Measurements from ENCODE around the gene CCHCR1.

Gene CCHCR1

DNA sequence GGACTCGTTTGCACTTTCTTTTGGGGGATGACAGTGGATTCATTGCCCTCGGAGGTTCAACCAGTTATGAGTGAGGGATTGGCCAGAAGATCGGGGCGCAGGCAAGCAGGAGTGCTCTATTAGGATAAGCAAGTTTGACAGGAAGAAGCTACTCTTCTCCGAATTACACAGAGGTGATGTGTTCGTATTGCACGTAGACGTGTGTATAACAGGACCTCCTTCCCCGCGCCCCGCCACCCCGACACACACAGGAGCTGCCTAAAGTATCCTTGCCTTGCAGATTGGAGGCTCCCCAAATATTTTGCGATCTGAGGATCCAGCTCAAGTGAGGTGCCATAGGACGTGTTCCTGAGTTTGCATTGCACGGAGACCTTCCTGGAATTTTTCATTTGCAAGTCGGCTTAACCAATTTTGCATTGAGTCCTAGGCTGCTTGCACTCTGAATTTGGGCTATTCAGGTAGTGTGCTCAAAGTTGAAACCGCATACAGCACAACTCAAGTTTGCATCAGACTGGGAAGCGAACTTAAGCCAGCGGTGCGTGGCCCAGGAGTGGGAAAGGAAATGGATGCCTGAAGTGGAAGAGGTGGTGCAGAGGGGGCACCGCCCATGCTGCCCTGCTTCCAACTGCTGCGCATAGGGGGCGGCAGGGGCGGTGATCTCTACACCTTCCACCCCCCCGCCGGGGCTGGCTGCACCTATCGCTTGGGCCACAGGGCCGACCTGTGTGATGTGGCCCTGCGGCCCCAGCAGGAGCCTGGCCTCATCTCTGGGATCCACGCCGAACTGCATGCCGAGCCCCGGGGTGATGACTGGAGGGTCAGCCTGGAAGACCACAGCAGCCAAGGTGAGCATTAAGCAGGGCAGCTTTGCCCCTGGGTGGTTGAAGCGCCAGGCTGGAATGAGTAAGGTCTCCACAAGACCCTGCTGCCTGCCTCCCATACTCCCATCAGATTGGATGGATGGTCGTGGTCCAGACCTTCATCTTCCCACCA lies 1.6 kb upstream of the CCHCR1 start:
- DNase-seq, result no peak

DNA sequence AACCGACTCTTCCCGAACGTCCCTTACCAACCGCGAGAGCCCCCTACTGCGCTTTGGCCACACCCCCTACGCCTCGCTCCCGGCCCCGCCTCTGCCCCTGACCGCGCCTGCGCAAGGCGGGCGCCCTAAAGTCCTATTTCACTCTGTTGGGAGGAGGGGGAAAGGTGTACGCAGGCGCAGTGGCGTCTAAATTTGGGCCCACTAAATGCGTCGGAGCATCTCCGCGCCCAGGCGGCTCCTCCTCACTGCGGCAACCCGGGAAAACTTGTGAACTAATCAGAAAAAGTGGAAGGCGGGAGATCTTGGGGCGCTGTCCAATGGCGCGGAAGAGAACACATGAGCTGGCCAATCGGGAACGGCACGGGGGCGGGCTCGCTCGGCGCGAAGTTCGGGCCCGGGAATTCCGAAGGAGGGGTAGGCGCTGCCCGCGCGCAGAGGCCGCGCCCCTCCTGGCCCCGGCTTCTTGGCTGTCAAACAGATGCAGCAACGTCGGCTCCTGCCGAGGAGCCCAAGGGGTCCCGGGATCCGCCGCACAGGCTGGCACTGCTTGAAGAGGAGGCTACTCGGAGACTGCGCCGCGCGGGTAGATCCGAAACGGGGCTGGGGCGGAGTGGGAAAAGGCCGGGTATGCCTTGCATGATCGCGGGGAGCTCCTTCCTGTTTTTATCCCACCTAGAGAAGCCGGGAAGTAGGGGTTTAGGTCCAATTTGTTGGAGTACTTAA lies 699 bp upstream of the CCHCR1 start, which contains the start of gene TCF19:
TCF19 (plus strand) TSS at position 450 of the 723 bp plus-strand sequence. CDS start 881 bp downstream, outside the sequence.
- peak; percentile 99 for DNase-seq

GRCh38 chr6:31156641-31157040 lies 961 bp downstream of the CCHCR1 start:
- no peak for DNase-seq

GRCh38 chr6:31154436-31154835 lies 3.2 kb downstream of the CCHCR1 start:
- DNase-seq, result no peak

DNA sequence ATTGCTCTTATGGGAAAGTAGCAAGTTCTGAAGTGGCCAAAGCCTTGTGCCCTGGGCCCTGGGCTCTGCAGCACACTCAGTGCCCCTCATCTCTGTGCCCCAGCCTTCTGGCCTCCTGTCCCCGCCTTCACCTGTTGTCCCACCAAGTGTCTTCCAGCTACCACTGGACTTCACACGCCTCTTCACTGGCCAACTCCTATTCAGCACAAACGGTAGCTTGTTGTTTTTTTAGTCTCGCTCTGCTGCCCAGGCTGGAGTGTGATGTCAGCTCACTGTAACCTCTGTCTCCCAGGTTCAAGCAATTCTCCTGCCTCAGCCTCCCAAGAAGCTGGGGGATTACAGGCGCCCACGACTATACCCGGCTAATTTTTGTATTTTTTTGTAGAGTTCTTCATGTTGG lies 4.8 kb downstream of the CCHCR1 start:
- DNase-seq, result no peak

- no peak for DNase-seq
These were observed 7.7 kb downstream of the CCHCR1 start for GRCh38 chr6:31149827-31150447.

DNA sequence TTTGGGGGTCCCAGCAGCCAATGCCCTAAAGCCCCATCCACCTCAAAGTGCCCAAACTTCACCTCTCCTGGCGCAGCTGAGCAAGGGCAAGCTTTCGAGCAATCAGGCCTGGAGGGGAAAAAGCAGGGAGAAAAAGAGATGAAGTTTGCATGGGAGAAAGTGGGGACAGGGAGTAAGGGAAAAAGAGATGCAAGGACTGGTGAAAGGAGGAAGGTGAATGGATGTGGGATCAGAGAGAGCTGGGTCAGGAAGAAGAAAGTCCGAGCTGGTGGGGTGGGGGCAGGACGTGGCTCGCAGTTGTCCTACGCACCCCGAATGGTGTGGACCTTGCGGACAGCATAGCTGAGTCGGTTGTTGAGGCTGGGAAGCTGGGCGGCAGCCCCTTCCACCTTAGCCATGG lies 12.2 kb downstream of the CCHCR1 start:
- DNase-seq, result no peak

- DNase-seq, result no peak
These were observed 12.6 kb downstream of the CCHCR1 start for GRCh38 chr6:31144970-31145340.

DNA sequence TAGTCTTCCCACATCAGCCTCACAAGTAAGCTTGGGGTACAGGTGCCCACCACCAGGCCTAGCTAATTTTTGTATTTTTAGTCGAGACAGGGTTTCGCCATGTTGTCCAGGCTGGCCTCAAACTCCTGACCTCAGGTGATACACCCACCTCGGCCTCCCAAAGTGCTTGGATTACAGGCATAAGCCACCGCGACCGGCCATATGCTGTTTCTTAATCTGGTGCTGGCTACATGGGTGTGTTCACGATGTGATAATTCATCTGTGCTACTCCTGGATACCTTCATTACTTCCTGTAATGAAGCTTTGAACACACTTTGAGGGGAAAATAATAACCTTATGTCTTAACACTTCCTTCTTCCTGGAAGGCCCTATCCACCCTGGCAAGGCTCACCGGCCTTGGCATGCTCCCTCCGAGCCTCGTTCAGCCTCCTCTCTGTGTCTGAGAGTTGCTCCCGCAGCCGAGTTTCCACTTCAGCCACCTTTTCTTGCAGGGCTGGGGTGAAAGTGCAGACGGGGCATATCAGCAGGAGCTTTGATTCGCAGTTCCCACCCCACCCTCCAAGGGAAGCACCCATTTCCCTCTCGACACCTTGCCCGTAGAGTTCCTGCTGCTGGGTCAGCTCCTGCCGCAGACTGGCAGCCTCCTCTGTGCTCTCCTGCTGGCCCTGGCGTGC lies 13.2 kb downstream of the CCHCR1 start:
- DNase-seq, result no peak

DNA sequence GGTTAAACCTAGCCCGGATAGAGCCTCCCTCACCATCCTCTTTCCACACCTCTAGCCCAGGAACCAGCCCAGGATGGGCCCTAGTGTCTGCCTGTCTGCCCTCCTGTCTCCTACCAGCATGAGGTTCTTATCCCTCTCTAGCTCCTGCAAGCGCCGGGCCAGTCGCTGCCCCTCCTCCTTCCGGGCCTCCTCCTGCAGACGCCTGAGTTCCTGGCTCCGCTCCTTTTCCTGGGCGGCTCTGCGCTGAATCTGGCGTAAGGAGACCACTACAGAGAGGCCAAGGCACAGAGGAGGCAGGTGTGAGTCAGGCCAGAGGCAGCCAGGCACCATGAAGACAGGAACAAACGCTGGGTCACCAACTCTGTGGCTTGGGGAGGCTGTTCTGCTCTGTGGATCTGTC lies 14.5 kb downstream of the CCHCR1 start:
- DNase-seq, result peak; percentile 56

- no peak for DNase-seq
These were observed 15.2 kb downstream of the CCHCR1 start for GRCh38 chr6:31142361-31142761.

DNA sequence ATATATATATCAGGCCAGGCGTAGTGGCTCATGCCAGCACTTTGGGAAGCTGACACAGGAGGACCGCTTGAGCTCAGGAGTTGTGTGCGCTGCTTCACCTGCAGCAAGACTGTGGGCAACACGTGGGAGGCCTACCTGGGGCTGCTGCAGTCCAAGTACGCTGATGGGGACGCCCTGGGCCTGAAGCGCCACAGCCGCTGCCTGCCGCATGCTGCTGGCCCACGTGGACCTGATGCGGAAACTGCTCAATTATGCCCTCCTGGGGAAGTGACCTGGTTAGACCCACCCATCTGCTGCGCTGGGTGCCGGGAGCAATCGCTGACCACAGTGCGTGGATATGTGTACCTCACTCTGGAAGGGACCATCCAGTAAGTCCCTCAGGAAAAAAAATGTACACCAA lies 17.0 kb downstream of the CCHCR1 start:
- no peak for DNase-seq

- DNase-seq, result no peak
These were observed 18.0 kb downstream of the CCHCR1 start for GRCh38 chr6:31139599-31139998.

GRCh38 chr6:31138982-31139381 lies 18.6 kb downstream of the CCHCR1 start, which contains the start of gene PSORS1C2:
PSORS1C2 (minus strand) TSS chr6:31139066; CDS start chr6:31139026, 40 bp downstream.
- DNase-seq, result no peak

GRCh38 chr6:31135710-31136109 lies 21.9 kb downstream of the CCHCR1 start:
- DNase-seq, result no peak

- DNase-seq, result no peak
These were observed 24.8 kb downstream of the CCHCR1 start for GRCh38 chr6:31132806-31133205.

DNA sequence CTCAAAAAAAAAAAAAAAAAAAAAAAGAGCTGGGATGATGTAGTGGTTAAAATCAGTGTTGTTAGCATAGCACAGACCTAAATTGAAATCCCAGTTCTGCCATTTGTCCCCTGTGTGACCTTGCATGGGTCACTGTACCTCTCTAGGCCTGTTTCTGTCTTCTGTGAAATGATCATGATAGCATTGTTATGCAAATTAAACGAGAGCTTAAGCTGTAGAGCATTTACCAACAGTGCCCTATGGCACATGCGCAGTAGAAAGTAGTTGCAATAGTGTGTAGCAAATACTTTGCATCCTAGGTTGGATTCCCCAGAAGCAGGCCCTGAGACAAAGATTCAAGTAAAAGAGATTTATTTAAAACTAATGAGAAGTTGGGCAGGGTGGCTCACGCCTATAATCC lies 26.0 kb downstream of the CCHCR1 start:
- DNase-seq, result no peak

- no peak for DNase-seq
These were observed 26.9 kb downstream of the CCHCR1 start for GRCh38 chr6:31130751-31131150.

- DNase-seq, result no peak
These were observed 28.5 kb downstream of the CCHCR1 start for GRCh38 chr6:31129130-31129529.

- no peak for DNase-seq
These were observed 29.4 kb downstream of the CCHCR1 start for GRCh38 chr6:31128093-31128676.

DNA sequence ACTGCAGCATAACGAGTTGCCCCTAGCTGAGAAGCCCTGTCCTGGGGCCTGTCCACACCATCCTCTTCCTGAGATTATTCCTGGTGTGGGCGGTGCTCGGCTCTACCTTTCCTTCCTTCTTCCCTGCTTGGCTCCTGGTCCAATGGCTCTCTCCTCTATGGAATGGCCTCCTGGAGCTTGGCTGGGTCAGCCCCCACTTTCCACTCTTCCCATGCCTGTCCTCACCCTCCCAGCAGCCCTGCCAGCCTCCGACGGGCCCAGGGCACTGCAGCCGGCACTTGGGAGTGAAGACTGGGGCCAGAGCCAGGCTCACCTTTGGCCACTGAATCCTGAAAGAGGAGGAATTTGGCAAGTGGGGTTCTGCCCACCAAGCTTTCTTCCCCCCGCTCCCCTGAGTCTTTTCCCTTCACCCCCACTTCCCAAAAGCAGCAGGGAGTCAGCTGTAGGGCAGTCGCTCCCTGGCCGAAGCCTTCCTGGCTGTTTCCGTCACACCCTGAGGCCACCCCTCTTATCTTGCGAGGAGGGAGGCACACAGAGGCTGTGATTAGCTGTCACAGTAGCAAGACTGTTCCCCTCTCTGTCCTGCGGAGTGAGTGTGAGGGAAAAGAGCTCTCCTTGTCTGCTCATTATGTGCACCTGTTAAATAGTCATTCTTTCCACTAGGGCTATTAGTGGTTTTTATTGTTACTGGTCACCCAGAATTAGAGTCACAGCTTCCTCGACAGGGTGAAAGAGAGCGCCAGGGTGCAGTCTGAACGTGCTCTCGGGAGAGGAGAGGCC lies 31.0 kb downstream of the CCHCR1 start:
- DNase-seq, result no peak
